IMR-90 (cell line): ENCODE measurements around the gene IRF2. TPM values are rescaled to one million over a fixed set of nuclear protein-coding genes. Genes with fewer than 3 reads are reported as not detected.
A peak's percentile ranks its signal among the peaks of the same experiment; 100 is the strongest.

Experiments
- ATAC-seq: fragments of 200-7000 bp; cut with Tn5 transposase; 2 replicates; pipeline ENCODE4 v1.9.1; 2020; ENCODE audit warnings: low read depth, mild to moderate bottlenecking, moderate library complexity
- BruUV-seq: library from RNA; stranded (reverse); fragments of 400-500 nt; replicated peaks from 2 replicates; lab custom pipeline; 2021; lab: Mats Ljungman, UMichigan
- CTCF ChIA-PET: fragments of 300-600 bp; formaldehyde crosslinking; extraction: SDS; loops from one replicate; lab custom pipeline; 2021; ENCODE audit warnings: antibody characterized with exemption; lab: Yijun Ruan, JAX
- POLR2A ChIA-PET: fragments of 300-600 bp; sonication (Branson Sonifier 250); formaldehyde crosslinking; loops from one replicate; lab custom pipeline; 2022; ENCODE audit warnings: antibody characterized with exemption; ENCODE audit not compliant: unreplicated experiment; lab: Charles Lee
- DNase-seq: peaks from one replicate; pipeline ENCODE4 v3.0.0; 2013
- H2AFZ ChIP-seq: replicated peaks from 2 replicates; pipeline ENCODE3; 2013; ENCODE audit warnings: low read length, mild to moderate bottlenecking; ENCODE audit not compliant: poor library complexity
- H2AK5ac ChIP-seq: 2 replicates; pipeline ENCODE4 v1.6.1; 2013; ENCODE audit warnings: low read depth, low read length, inconsistent platforms
- H2AK9ac ChIP-seq: replicated peaks from 2 replicates; pipeline ENCODE3; 2013; ENCODE audit warnings: mild to moderate bottlenecking, low read depth, low read length, moderate library complexity; ENCODE audit not compliant: poor library complexity
- H2BK120ac ChIP-seq: 2 replicates; pipeline ENCODE4 v1.6.1; 2013; ENCODE audit warnings: low read depth, low read length, inconsistent platforms
- H2BK15ac ChIP-seq: 3 replicates; pipeline ENCODE4 v1.6.1; 2013; ENCODE audit warnings: low read depth, low read length, inconsistent platforms
- H2BK20ac ChIP-seq: 2 replicates; pipeline ENCODE4 v1.6.1; 2013; ENCODE audit warnings: low read depth, mild to moderate bottlenecking, inconsistent platforms, low read length, moderate library complexity
- H2BK5ac ChIP-seq: 2 replicates; pipeline ENCODE4 v1.6.1; 2013; ENCODE audit warnings: mild to moderate bottlenecking, low read depth, low read length, inconsistent platforms; ENCODE audit not compliant: poor library complexity, severe bottlenecking
- H3K14ac ChIP-seq: replicated peaks from 2 replicates; pipeline ENCODE4 v1.6.1; 2013; ENCODE audit warnings: low read depth, low read length, inconsistent platforms
- H3K18ac ChIP-seq: 2 replicates; pipeline ENCODE4 v1.6.1; 2013; ENCODE audit warnings: low read depth, low read length, control low read depth
- H3K23ac ChIP-seq: 2 replicates; pipeline ENCODE4 v1.6.1; 2013; ENCODE audit warnings: low read depth, low read length, inconsistent platforms
- H3K27ac ChIP-seq: 2 replicates; pipeline ENCODE4 v1.5.1; 2013; ENCODE audit warnings: mild to moderate bottlenecking, control low read depth, low read length; ENCODE audit not compliant: insufficient read depth
- H3K27me3 ChIP-seq: 2 replicates; pipeline ENCODE4 v1.6.1; 2013; ENCODE audit warnings: low read length; ENCODE audit not compliant: control insufficient read depth, insufficient read depth
- H3K36me3 ChIP-seq: 2 replicates; pipeline ENCODE4 v1.6.1; 2013; ENCODE audit warnings: low read length, mixed read lengths; ENCODE audit not compliant: control insufficient read depth, insufficient read depth
- H3K4ac ChIP-seq: 2 replicates; pipeline ENCODE4 v1.6.1; 2013; ENCODE audit warnings: low read depth, low read length, inconsistent platforms
- H3K4me1 ChIP-seq: 2 replicates; pipeline ENCODE4 v1.6.1; 2013; ENCODE audit warnings: low read length, mixed read lengths; ENCODE audit not compliant: control insufficient read depth, insufficient read depth
- H3K4me2 ChIP-seq: 2 replicates; pipeline ENCODE4 v1.6.1; 2013; ENCODE audit warnings: low read depth, mild to moderate bottlenecking, control low read depth, low read length, moderate library complexity
- H3K4me3 ChIP-seq: 2 replicates; pipeline ENCODE4 v1.5.1; 2013; ENCODE audit warnings: low read depth, mild to moderate bottlenecking, control low read depth, low read length, moderate library complexity; ENCODE audit not compliant: insufficient read depth
- H3K56ac ChIP-seq: 2 replicates; pipeline ENCODE4 v1.6.1; 2013; ENCODE audit warnings: low read length, inconsistent platforms; ENCODE audit not compliant: insufficient read depth; ENCODE audit errors: extremely low read depth
- H3K79me1 ChIP-seq, 2 experiments: 2 replicates each; pipeline ENCODE4 v1.6.1; 2013; ENCODE audit warnings: low read length in 2 of 2, inconsistent platforms in 1 of 2, low read depth in 1 of 2
- H3K9ac ChIP-seq: 2 replicates; pipeline ENCODE4 v1.6.1; 2013; ENCODE audit warnings: low read depth, low read length, control low read depth
- H3K9me1 ChIP-seq: 2 replicates; pipeline ENCODE4 v1.6.1; 2013; ENCODE audit warnings: low read length, inconsistent platforms; ENCODE audit not compliant: insufficient read depth
- H3K9me3 ChIP-seq: 2 replicates; pipeline ENCODE4 v1.6.1; 2013; ENCODE audit warnings: low read length; ENCODE audit not compliant: control insufficient read depth, insufficient read depth
- H4K20me1 ChIP-seq: 2 replicates; pipeline ENCODE4 v1.6.1; 2013; ENCODE audit warnings: low read length, inconsistent platforms; ENCODE audit not compliant: insufficient read depth
- H4K5ac ChIP-seq: 2 replicates; pipeline ENCODE4 v1.6.1; 2013; ENCODE audit warnings: mild to moderate bottlenecking, low read depth, low read length, control low read depth
- H4K8ac ChIP-seq, 2 experiments: 2 replicates each; pipeline ENCODE4 v1.6.1; 2013; ENCODE audit warnings: low read depth in 2 of 2, low read length in 2 of 2, control low read depth in 1 of 2, inconsistent platforms in 1 of 2
- H4K91ac ChIP-seq: 2 replicates; pipeline ENCODE4 v1.6.1; 2013; ENCODE audit warnings: low read depth, low read length, inconsistent platforms; ENCODE audit not compliant: insufficient read depth
- BHLHE40 ChIP-seq: fragments of 150-350 bp; IDR thresholded peaks from 2 replicates; pipeline ENCODE4 v1.6.1; 2016; ENCODE audit warnings: mild to moderate bottlenecking, low read depth, low read length
- CEBPB ChIP-seq: IDR thresholded peaks from 2 replicates; pipeline ENCODE4 v1.6.1; 2012; ENCODE audit warnings: low read depth, low read length, improper control_type of control experiment
- CHD1 ChIP-seq: IDR thresholded peaks from 2 replicates; pipeline ENCODE4 v1.6.1; 2012; ENCODE audit warnings: low read depth, low read length, improper control_type of control experiment
- FOS ChIP-seq: fragments of 150-350 bp; IDR thresholded peaks from 2 replicates; pipeline ENCODE4 v1.6.1; 2016; ENCODE audit warnings: low read depth, low read length
- MAFK ChIP-seq: IDR thresholded peaks from 2 replicates; pipeline ENCODE4 v1.6.1; 2012; ENCODE audit warnings: low read depth, low read length, improper control_type of control experiment
- MAZ ChIP-seq: IDR thresholded peaks from 2 replicates; pipeline ENCODE4 v1.6.1; 2012; ENCODE audit warnings: low read depth, mild to moderate bottlenecking, low read length, improper control_type of control experiment, moderate library complexity, borderline replicate concordance
- NFE2L2 ChIP-seq: fragments of 150-350 bp; IDR thresholded peaks from 2 replicates; pipeline ENCODE4 v1.6.1; 2016; ENCODE audit warnings: low read depth, mild to moderate bottlenecking, low read length
- RFX5 ChIP-seq: IDR thresholded peaks from 2 replicates; pipeline ENCODE4 v1.8.0; 2012; ENCODE audit warnings: low read depth, mild to moderate bottlenecking, low read length, moderate library complexity
- WGBS, 2 experiments: methylation state at CpG; one replicate each; pipeline versions ENCODE4 v1.1.5 to v1.1.7; 2013; ENCODE audit warnings: missing lambda C conversion rate in 2 of 2; ENCODE audit not compliant: insufficient read length in 1 of 2; ENCODE audit errors: extremely low coverage in 2 of 2; 5-methylcytosine and 5-hydroxymethylcytosine counted together
- dilution Hi-C: fragments of 300-500 bp; cut with HindIII; formaldehyde crosslinking; loops from one replicate; pipeline ENCODE4 v1.14.3; 2018; ENCODE audit warnings: low sequenced_read_pairs; ENCODE audit not compliant: unreplicated experiment
- in situ Hi-C: fragments of 300-500 bp; cut with MboI; formaldehyde crosslinking; loops from 3 replicates; pipeline ENCODE4 v1.14.3; 2019; ENCODE audit warnings: low sequenced_read_pairs, inconsistent platforms, mixed read lengths
- intact Hi-C: fragments of 100-400 bp; cut with micrococcal nuclease; formaldehyde crosslinking; loops from 2 replicates; pipeline ENCODE4 v1.10.0; 2022
- polyA plus RNA-seq, 3 experiments: library from polyadenylated mRNA; depleted of rRNA; stranded (reverse); fragments of >200 nt; gene quantifications; 2 replicates each; pipeline ENCODE4 v1.2.3, GENCODE V29; 2012; ENCODE audit warnings: low replicate concordance in 1 of 3
- total RNA-seq: library from RNA; depleted of rRNA; stranded (reverse); fragments of >200 nt; gene quantifications from 2 replicates; pipeline ENCODE4 v1.2.3, GENCODE V29; 2012

IRF2 gene
- total and polyA plus RNA-seq, 2 of the 4 experiments (the other 2 are of a cell fraction) = 16.5 to 21.9 TPM

DNA sequence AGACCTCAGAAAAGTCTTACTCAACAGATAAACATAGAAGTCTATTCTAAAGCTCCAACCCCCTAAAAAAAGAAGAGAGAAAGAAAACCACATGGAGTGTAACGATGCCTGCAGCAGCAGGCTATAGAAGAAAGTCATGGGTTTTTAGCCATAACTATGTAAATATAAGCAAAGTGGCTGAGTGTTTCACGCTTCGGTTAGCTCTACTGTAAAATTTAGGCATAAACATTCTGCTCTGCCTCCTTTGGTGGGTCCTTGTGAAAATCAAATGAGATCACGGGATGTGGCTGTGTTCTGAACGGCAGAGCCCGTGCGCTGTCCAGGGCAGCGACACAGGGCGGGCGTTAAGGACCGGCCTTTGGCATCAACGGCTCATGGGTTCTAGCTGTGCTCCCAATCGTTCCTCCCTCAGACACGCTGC is 78.4 kb downstream of the IRF2 start (continued):
- TF ChIP-seq CHD1 (no peak), RFX5 (no peak), FOS (no peak), NFE2L2 (no peak)

DNA sequence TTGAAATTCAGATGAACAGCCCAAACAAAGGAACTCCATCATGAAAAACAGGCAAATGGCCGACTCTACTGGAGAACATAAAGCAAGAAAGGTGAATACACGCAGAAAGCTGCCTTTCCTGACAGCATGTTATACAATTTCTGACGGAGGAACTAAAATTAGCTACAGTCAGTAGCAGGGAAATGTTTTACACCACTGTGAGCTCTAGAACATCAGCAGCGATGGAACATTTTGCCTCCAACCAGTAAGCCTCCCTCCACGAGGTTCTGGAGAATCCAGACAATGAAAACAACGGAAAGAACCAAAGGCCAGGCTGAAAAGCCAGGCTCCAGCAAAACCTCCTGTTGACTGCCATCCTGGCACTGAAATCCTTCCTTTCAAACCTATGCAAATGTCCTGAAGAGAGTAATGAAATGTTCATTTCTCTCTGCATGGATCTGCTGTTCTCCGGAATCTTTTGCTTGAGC is 78.9 kb downstream of the IRF2 start:
- ChIA-PET CTCF (no interaction called here), POLR2A (no interaction called here)
- no peak overlapping the region for H2AK5ac ChIP-seq
- H4K20me1 ChIP-seq = no peaks in the 10 kb centered on the region
- H2AFZ ChIP-seq = no peak overlapping the region
- H3K4me2 ChIP-seq = no peak overlapping the region
- no TSS peak for BruUV-seq
- in situ Hi-C loops (no loop called here), dilution Hi-C loops (no loop called here), intact Hi-C loops (no loop called here)
- H4K91ac ChIP-seq = no peak overlapping the region
- peaks cover 8 to 30% of the 10 kb centered on the region in 2 experiments; a peak in 3 of 4 replicates for H3K79me1 ChIP-seq
- no peak overlapping the region for H3K14ac ChIP-seq
- peak overlapping the region; percentile 71; the same call in 1 of the 2 replicates for H4K5ac ChIP-seq
- ATAC-seq (no peak), DNase-seq (no peak)
- no peaks in the 10 kb centered on the region for H3K27me3 ChIP-seq
- H2AK9ac ChIP-seq = no peak overlapping the region
- no peak overlapping the region for H3K4ac ChIP-seq
- H3K9ac ChIP-seq = no peak overlapping the region
- H3K4me1 ChIP-seq = 0 out of 2 replicates have a peak, but pooled peaks cover 3% of the 10 kb centered on the region
- WGBS, 2 experiments = 100% methylated on average over 1 of the region's 7 CpGs; no CpG with 5 or more reads in 1 of the 2 experiments
- no peak overlapping the region for H3K56ac ChIP-seq
- TF ChIP-seq MAZ (no peak), BHLHE40 (no peak), MAFK (no peak), CEBPB (no peak)
- H3K9me3 ChIP-seq = 0 out of 2 replicates have a peak, but pooled peaks cover 2% of the 10 kb centered on the region
- no peak overlapping the region for H4K8ac ChIP-seq
- no peak overlapping the region for H3K4me3 ChIP-seq
- H3K27ac ChIP-seq = no peak overlapping the region
- no peak overlapping the region for H2BK15ac ChIP-seq
- no peaks in the 10 kb centered on the region for H3K9me1 ChIP-seq
- H2BK5ac ChIP-seq = no peak overlapping the region
- no peak overlapping the region for H3K18ac ChIP-seq
- H2BK20ac ChIP-seq = no peak overlapping the region
- no peak overlapping the region for H2BK120ac ChIP-seq
- no peak overlapping the region for H3K23ac ChIP-seq
- H3K36me3 ChIP-seq = peaks cover 51% of the 10 kb centered on the region
